Measurements from ENCODE around the gene TMEM163.

TMEM163 gene

GRCh38 chr2:134432435-134432883, 286.3 kb downstream of the TMEM163 start:
- ChIA-PET CTCF (interaction anchor here (0.8 kb wide), 1 partner anchor 314 kb away, joined by 3 read pairs; no protein-coding TSS in a partner anchor), POLR2A (ENCODE audit: low non-redundant PET) (no interaction called here)
- H3K27ac ChIP-seq: no peak overlapping the region
- TF ChIP-seq, protein P1, sequence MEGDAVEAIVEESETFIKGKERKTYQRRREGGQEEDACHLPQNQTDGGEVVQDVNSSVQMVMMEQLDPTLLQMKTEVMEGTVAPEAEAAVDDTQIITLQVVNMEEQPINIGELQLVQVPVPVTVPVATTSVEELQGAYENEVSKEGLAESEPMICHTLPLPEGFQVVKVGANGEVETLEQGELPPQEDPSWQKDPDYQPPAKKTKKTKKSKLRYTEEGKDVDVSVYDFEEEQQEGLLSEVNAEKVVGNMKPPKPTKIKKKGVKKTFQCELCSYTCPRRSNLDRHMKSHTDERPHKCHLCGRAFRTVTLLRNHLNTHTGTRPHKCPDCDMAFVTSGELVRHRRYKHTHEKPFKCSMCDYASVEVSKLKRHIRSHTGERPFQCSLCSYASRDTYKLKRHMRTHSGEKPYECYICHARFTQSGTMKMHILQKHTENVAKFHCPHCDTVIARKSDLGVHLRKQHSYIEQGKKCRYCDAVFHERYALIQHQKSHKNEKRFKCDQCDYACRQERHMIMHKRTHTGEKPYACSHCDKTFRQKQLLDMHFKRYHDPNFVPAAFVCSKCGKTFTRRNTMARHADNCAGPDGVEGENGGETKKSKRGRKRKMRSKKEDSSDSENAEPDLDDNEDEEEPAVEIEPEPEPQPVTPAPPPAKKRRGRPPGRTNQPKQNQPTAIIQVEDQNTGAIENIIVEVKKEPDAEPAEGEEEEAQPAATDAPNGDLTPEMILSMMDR (conservative IDR thresholded peaks at IDR 0.05; ENCODE audit: low read depth): no peak
- no peak for DNase-seq (ENCODE audit: low spot score)

GRCh38 chr2:134431838-134432434, 286.9 kb downstream of the TMEM163 start:
- DNase-seq (ENCODE audit: low spot score): peak; percentile 56
- CTCF ChIA-PET: interaction anchor here (0.8 to 1.6 kb wide), 2 partner anchors 18 to 313 kb away, joined by 3 to 9 read pairs; no protein-coding TSS in a partner anchor
- TF ChIP-seq, protein P1 (conservative IDR thresholded peaks at IDR 0.05; ENCODE audit: low read depth): no peak
- POLR2A ChIA-PET (ENCODE audit: low non-redundant PET): no interaction called here
- H3K27ac ChIP-seq: no peak overlapping the region

DNA sequence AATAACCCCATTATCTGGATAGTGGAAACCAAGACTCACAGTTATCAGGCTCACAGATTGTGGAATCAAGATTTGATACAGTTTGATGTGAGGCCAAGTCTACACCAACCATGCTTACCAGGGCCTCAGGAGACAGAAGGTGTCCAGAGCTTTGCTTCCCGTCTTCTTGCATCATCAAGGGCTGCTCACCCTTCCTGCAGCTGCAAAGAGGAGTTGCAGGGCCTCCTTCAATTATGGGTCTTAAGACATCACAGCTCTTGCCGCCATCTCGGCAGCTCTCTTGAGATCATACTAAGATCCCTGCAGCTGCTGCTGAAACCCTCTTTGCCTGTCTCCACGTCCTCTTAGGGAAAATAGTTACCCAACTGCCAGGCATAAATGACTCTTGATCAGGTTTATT, 288.9 kb downstream of the TMEM163 start:
- TF ChIP-seq, protein P1 (conservative IDR thresholded peaks at IDR 0.05; ENCODE audit: low read depth): no peak
- ChIA-PET POLR2A (ENCODE audit: low non-redundant PET) (no interaction called here), CTCF (no interaction called here)
- no peak for DNase-seq (ENCODE audit: low spot score)
- no peak overlapping the region for H3K27ac ChIP-seq

DNA sequence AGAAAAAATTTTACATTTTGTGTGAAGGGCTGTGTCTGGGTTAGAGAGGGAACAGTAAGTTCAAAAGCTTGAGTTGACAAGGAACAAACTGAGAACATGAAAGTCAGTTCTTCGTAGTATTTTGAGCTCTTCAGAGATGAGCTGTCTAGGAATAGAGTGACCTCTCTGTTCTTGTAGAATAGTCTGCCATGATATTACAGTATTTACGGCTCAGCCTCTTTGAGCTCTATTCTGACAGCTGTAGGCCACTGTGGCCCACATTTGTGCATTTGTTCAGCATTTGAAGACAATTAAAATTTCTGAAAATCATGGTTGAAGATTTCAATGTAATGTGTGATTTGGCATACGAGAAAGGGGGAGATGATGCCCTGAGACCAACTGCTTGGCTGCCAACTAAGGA, 292.1 kb downstream of the TMEM163 start:
- no peak overlapping the region for H3K27ac ChIP-seq
- ChIA-PET CTCF (interaction anchor here (1.1 kb wide), 1 partner anchor 24 kb away, joined by 4 read pairs; no protein-coding TSS in a partner anchor), POLR2A (ENCODE audit: low non-redundant PET) (no interaction called here)
- DNase-seq (ENCODE audit: low spot score): no peak
- TF ChIP-seq, protein P1 (conservative IDR thresholded peaks at IDR 0.05; ENCODE audit: low read depth): no peak

DNA sequence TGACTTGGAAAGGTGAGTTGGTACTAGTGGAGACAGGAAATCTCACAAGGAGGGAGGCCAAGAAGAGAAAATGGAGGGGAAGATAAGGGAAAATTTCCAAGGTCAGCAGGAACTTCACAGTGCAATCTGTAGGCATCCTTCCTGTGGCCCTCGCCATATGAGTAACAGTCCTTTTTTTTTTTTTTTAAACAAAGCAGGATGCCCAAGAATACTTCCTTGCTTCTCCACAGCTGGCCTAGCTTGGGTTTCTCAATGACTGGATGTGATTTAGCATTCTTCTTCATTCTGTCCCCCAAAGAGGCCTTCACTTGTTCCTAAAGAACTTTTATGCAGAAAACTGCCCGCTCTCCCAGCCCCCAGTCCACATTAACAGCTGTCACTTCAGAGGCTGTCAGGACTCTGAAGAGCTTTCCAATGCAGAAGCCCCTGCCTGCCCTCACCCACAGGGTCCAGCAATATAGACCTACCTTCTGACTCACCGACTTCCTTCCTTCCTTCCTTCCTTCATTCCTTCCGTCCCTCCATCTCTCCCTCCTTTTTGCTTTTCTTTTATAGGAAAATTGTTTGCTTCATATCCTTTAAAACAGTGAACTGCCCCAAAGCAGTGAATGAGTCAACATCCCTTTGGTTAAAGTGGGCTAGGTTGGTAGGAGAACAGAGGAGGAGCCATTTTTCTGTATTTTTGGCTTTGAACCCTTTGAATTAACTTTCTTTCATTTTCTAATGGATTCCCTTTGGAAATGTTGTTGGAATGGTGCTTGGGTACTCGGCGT, 292.9 kb downstream of the TMEM163 start:
- ChIA-PET CTCF (interaction anchor here (1.1 kb wide), 1 partner anchor 24 kb away, joined by 4 read pairs; no protein-coding TSS in a partner anchor), POLR2A (ENCODE audit: low non-redundant PET) (no interaction called here)
- no peak overlapping the region for H3K27ac ChIP-seq
- no peak for DNase-seq (ENCODE audit: low spot score)
- TF ChIP-seq, protein P1 (conservative IDR thresholded peaks at IDR 0.05; ENCODE audit: low read depth): no peak

- TF ChIP-seq, protein P1 (conservative IDR thresholded peaks at IDR 0.05; ENCODE audit: low read depth): no peak
- POLR2A ChIA-PET (ENCODE audit: low non-redundant PET): interaction anchor here (0.6 kb wide), 1 partner anchor 90 kb away, joined by 3 read pairs; no protein-coding TSS in a partner anchor
- CTCF ChIA-PET: no interaction called here
- DNase-seq (ENCODE audit: low spot score): no peak
- H3K27ac ChIP-seq: no peak overlapping the region
Measured at GRCh38 chr2:134421556-134422328, 297.1 kb downstream of the TMEM163 start.

Measured in RWPE1 (cell line).